K562 (cell line): ENCODE data around the gene TPRG1L. TPM values are rescaled to one million over a fixed set of nuclear protein-coding genes. Genes with fewer than 3 reads are reported as not detected.

Experiments used
- ATAC-seq: fragments of 200-7000 bp; cut with Tn5 transposase; 3 replicates; pipeline ENCODE4 v1.9.1; 2020; ENCODE audit warnings: moderate library complexity
- BruUV-seq: library from RNA; stranded (reverse); fragments of 400-500 nt; replicated peaks from 2 replicates; lab custom pipeline; 2021; lab: Mats Ljungman, UMichigan
- CTCF ChIA-PET: fragments of 300-600 bp; formaldehyde crosslinking; extraction: SDS; loops from one replicate; lab custom pipeline; 2021; ENCODE audit warnings: low intra/inter-chr PET ratio; lab: Yijun Ruan, JAX
- POLR2A ChIA-PET: fragments of 300-600, 350-650 bp; sonication (Branson Sonifier 250); formaldehyde crosslinking; extraction: SDS; loops from one replicate; lab custom pipeline; 2021; ENCODE audit warnings: antibody characterized with exemption, inconsistent platforms; lab: Yijun Ruan, JAX
- DNase-seq, 4 experiments: peaks; one replicate each; pipeline versions ENCODE4 v3.0.0 to v3.0.0-alpha.2; 2011 to 2018; ENCODE audit warnings: low spot score in 3 of 4, mixed read lengths in 3 of 4; ENCODE audit errors: extremely low read depth in 1 of 4
- FAIRE-seq: peaks from 2 replicates; lab custom pipeline; 2011; peaks lifted over from hg19 to GRCh38; lab: Jason Lieb, UNC
- H2AFZ ChIP-seq: 2 replicates; pipeline ENCODE4 v1.6.0; 2011; ENCODE audit warnings: low read depth, low read length, control low read depth, inconsistent platforms
- H3K27ac ChIP-seq: fragments of 200-600 bp; 3 replicates; pipeline ENCODE4 v1.8.0; 2011; ENCODE audit warnings: low read depth, mild to moderate bottlenecking, control low read depth, inconsistent platforms, low read length, moderate library complexity, mixed read lengths; ENCODE audit errors: extremely low read depth
- H3K27me3 ChIP-seq, 2 experiments: fragments of 300-600 bp in 1 of 2; 2 replicates in 1 of 2; 3 replicates in 1 of 2; pipeline versions ENCODE4 v1.6.0 to v1.8.0; 2011; ENCODE audit warnings: inconsistent platforms in 2 of 2, low read length in 2 of 2, mild to moderate bottlenecking in 1 of 2, mixed read lengths in 1 of 2, moderate library complexity in 1 of 2; ENCODE audit not compliant: control insufficient read depth in 2 of 2, insufficient read depth in 2 of 2
- H3K36me3 ChIP-seq: fragments of 300-600 bp; 3 replicates; pipeline ENCODE4 v1.8.0; 2011; ENCODE audit warnings: mild to moderate bottlenecking, low read length, inconsistent platforms; ENCODE audit not compliant: control insufficient read depth, insufficient read depth
- H3K4me1 ChIP-seq, 2 experiments: fragments of 200-600 bp in 1 of 2; replicated peaks in 1 of 2; 2 replicates in 1 of 2; 3 replicates in 1 of 2; pipeline versions ENCODE4 v1.5.1 to v1.8.0; 2011; ENCODE audit warnings: inconsistent platforms in 2 of 2, low read length in 2 of 2, mild to moderate bottlenecking in 1 of 2, mixed read lengths in 1 of 2, moderate library complexity in 1 of 2; ENCODE audit not compliant: control insufficient read depth in 2 of 2, insufficient read depth in 2 of 2
- H3K4me2 ChIP-seq: 2 replicates; pipeline ENCODE4 v1.6.1; 2011; ENCODE audit warnings: low read length, control low read depth, inconsistent platforms, mixed read lengths; ENCODE audit not compliant: insufficient read depth
- H3K4me3 ChIP-seq: fragments of 200-600 bp; sonication (generic), shearing (Covaris generic); 2 replicates; pipeline ENCODE4 v1.5.1; 2016; ENCODE audit warnings: control low read depth, inconsistent platforms
- H3K79me2 ChIP-seq: fragments of 200-600 bp; 3 replicates; pipeline ENCODE4 v1.8.0; 2011; ENCODE audit warnings: low read length, inconsistent platforms; ENCODE audit not compliant: control insufficient read depth, insufficient read depth
- H3K9ac ChIP-seq, 2 experiments: 2 replicates each; pipeline versions ENCODE4 v1.6.0 to v1.6.1; 2011; ENCODE audit warnings: low read depth in 2 of 2, low read length in 2 of 2, control low read depth in 1 of 2, inconsistent platforms in 1 of 2, mild to moderate bottlenecking in 1 of 2, mixed read lengths in 1 of 2; ENCODE audit not compliant: insufficient read depth in 1 of 2
- H3K9me1 ChIP-seq: one replicate; pipeline ENCODE4 v1.6.0; 2011; ENCODE audit warnings: inconsistent platforms, mild to moderate bottlenecking, low read length, moderate library complexity; ENCODE audit not compliant: control insufficient read depth, insufficient read depth
- H3K9me3 ChIP-seq: replicated peaks from 2 replicates; pipeline ENCODE4 v1.5.1; 2011; ENCODE audit warnings: low read depth, low read length, inconsistent platforms; ENCODE audit not compliant: control insufficient read depth, insufficient read depth
- H4K20me1 ChIP-seq: replicated peaks from 2 replicates; pipeline ENCODE4 v1.6.1; 2011; ENCODE audit warnings: low read length, inconsistent platforms, mixed read lengths; ENCODE audit not compliant: control insufficient read depth, insufficient read depth
- BRD9 ChIP-seq: fragments of 450-650 bp; IDR thresholded peaks from 2 replicates; pipeline ENCODE4 v1.6.1; 2018; ENCODE audit warnings: low read depth; ENCODE audit not compliant: partially characterized antibody
- E4F1 ChIP-seq: fragments of 250-450 bp; sonication (Bioruptor Pico); IDR thresholded peaks from 2 replicates; pipeline ENCODE4 v1.5.0; 2021; ENCODE audit warnings: mild to moderate bottlenecking, borderline replicate concordance
- ERF ChIP-seq: fragments of 450-650 bp; formaldehyde crosslinking; IDR thresholded peaks from 2 replicates; pipeline ENCODE4 v1.4.0; 2020; ENCODE audit warnings: mild to moderate bottlenecking, mixed read lengths
- KLF6 ChIP-seq: fragments of 250-450 bp; sonication (Bioruptor Pico); IDR thresholded peaks from 2 replicates; pipeline ENCODE4 v1.4.0; 2020; ENCODE audit warnings: mild to moderate bottlenecking, moderate library complexity, borderline replicate concordance
- NBN ChIP-seq: fragments of 450-650 bp; IDR thresholded peaks from 2 replicates; pipeline ENCODE4 v1.6.1; 2016; ENCODE audit warnings: low read depth, mild to moderate bottlenecking
- POU5F1 ChIP-seq: fragments of 150-350 bp; IDR thresholded peaks from 2 replicates; pipeline ENCODE4 v1.6.1; 2014; ENCODE audit warnings: borderline replicate concordance, low read length, low read depth, mild to moderate bottlenecking; ENCODE audit not compliant: partially characterized antibody
- SMARCE1 ChIP-seq: fragments of 450-650 bp; IDR thresholded peaks from 2 replicates; pipeline ENCODE4 v1.7.1; 2016; ENCODE audit warnings: mild to moderate bottlenecking
- ZKSCAN1 ChIP-seq: fragments of 150-350 bp; IDR thresholded peaks from 2 replicates; pipeline ENCODE4 v1.6.1; 2016; ENCODE audit warnings: low read depth, low read length
- WGBS: fragments of 100-300 bp; shearing (Covaris generic); methylation state at CpG from one replicate; pipeline ENCODE4 v1.1.6; 2016; ENCODE audit warnings: low coverage, mixed read lengths; ENCODE audit not compliant: insufficient coverage; ENCODE audit errors: missing lambda C conversion rate; 5-methylcytosine and 5-hydroxymethylcytosine counted together
- in situ Hi-C: fragments of 300-500 bp; cut with MboI; formaldehyde crosslinking; loops from 4 replicates; pipeline ENCODE4 v1.15.0; 2018; ENCODE audit warnings: inconsistent platforms, mixed read lengths
- intact Hi-C: fragments of 100-400 bp; cut with micrococcal nuclease; formaldehyde crosslinking; loops from 2 replicates; pipeline ENCODE4 v1.14.2; 2022
- polyA plus RNA-seq, 8 experiments: library from polyadenylated mRNA; depleted of rRNA in 4 of 8; stranded (reverse) in 5 of 8; unstranded in 3 of 8; fragments of >200 nt; fragmentation: Nextera tagmentation in 2 of 8; fragmentation: Illumina TruSeq in 1 of 8; extraction: Ambion mirVana in 2 of 8; extraction: Trizol in 1 of 8; gene quantifications; 2 replicates each; pipeline versions ENCODE4 v1.2.1 to v1.2.3, GENCODE V29; 2011 to 2014; ENCODE audit warnings: inconsistent platforms in 1 of 8, missing spikeins in 1 of 8
- total RNA-seq, 7 experiments: library from RNA; depleted of rRNA in 6 of 7; stranded (reverse); fragments of >200 nt in 6 of 7; fragmentation: Illumina TruSeq in 2 of 7; extraction: Trizol in 2 of 7; gene quantifications; 2 replicates each; pipeline versions ENCODE4 v1.2.1 to v1.2.3, GENCODE V29; 2011 to 2021; ENCODE audit warnings: low replicate concordance in 1 of 7
- TF ChIP-seq, protein P1 (sequence below): fragments of 250-450 bp; sonication (Bioruptor Pico); IDR thresholded peaks from 2 replicates; pipeline ENCODE4 v1.5.0; 2021; ENCODE audit warnings: mild to moderate bottlenecking, moderate library complexity
- TF ChIP-seq, protein P2 (sequence below): fragments of 450-650 bp; IDR thresholded peaks from 2 replicates; pipeline ENCODE4 v1.6.1; 2018; ENCODE audit warnings: mild to moderate bottlenecking, low read depth; ENCODE audit not compliant: partially characterized antibody

Gene TPRG1L
- total and polyA plus RNA-seq, 9 of the 15 experiments (the other 6 are each of a cell fraction or from before 2014, with no cell fraction given): 1.6 to 11.0 (median 6.2) TPM

- intact Hi-C loops: no loop called here
- no peak overlapping the region for H3K4me3 ChIP-seq
- TF ChIP-seq KLF6 (no peak), SMARCE1 (no peak), BRD9 (no peak), E4F1 (CRISPR knock-in tag) (no peak), POU5F1 (no peak), ZKSCAN1 (no peak), NBN (no peak), ERF (no peak)
- TF ChIP-seq, protein P1, sequence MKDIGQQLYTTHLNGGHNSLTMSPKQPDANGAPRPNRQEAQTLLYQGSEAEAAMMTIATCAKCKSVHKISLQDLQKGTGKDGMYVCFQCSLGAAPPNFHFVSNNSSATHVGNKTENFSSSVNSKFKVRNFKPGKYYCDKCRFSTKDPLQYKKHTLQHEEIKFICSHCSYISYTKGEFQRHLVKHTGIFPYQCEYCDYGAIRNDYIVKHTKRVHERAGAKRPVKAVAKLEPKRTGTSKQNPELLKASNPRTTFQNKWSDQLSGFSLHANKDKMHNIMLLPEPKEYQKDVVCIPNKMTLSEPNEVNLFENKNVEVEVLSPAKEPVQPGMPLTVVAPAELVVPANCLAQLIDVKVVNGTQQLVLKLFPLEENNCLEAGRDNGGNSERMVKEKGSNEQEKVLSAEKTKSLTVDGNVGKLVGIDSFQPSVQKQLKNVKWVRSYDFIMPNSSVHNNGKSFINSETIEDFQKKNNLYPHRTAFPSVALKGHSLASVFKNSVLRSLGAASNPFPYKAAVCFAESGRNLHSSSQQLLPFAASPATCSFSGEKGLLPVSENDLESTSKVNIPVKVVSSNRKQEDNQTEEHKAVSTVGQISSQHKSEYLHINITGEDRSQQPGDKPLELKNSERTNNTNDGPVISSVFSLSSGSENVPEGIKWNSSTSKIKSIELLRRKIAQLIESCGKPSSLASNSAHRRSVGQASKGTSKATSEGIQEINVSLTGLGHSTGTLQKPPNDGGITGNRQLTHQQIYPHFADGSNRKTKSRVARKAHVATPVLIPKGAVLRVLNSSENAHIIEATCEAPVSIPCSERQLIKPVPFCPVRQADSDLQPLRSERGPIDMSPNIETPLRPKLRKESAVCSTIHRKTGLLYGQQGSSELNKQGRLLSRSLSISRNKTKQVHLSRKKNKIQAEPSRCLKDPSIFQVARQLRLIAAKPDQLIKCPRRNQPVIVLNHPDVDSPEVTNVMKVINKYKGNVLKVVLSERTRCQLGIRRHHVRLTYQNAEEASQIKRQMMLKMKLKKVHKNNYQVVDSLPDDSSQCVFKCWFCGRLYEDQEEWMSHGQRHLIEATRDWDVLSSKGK (CRISPR knock-in tag): no peak
- TF ChIP-seq, protein P2, sequence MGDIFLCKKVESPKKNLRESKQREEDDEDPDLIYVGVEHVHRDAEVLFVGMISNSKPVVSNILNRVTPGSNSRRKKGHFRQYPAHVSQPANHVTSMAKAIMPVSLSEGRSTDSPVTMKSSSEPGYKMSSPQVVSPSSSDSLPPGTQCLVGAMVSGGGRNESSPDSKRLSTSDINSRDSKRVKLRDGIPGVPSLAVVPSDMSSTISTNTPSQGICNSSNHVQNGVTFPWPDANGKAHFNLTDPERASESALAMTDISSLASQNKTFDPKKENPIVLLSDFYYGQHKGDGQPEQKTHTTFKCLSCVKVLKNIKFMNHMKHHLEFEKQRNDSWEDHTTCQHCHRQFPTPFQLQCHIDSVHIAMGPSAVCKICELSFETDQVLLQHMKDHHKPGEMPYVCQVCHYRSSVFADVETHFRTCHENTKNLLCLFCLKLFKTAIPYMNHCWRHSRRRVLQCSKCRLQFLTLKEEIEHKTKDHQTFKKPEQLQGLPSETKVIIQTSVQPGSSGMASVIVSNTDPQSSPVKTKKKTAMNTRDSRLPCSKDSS: no peak
- TF ChIP-seq, all 486 proteins: peak for 0
- ChIA-PET CTCF (no interaction called here), POLR2A (interaction anchor here (0.6 to 1.9 kb wide), 2 partner anchors 17 to 224 kb away, joined by 3 to 4 read pairs; no protein-coding TSS in a partner anchor)
- Histone ChIP-seq H3K9me3 (no peaks in the 10 kb centered on the region), H3K36me3 (peaks cover 44% of the 10 kb centered on the region; the same call in 2 of the 3 replicates), H3K4me2 (no peak overlapping the region), H3K9me1 (no peaks in the 10 kb centered on the region), H3K9ac (no peak overlapping the region), H3K79me2 (peaks cover 11% of the 10 kb centered on the region), H3K4me1 (peaks cover 6 to 16% of the 10 kb centered on the region in 2 experiments; a peak in 4 of 5 replicates), H3K27me3 (no peaks in the 10 kb centered on the region), H4K20me1 (0 out of 2 replicates have a peak, but pooled peaks cover 4% of the 10 kb centered on the region), H2AFZ (no peak overlapping the region), H3K27ac (no peak overlapping the region)
- BruUV-seq: no TSS peak
- in situ Hi-C loops: no loop called here
- WGBS: 95% methylated on average over 27 of the region's 27 CpGs
- ATAC-seq (no peak), FAIRE-seq (no peak), DNase-seq (no peak)
Observed at GRCh38 chr1:3645666-3646355, 21.0 kb downstream of the TPRG1L start.
